Psoas muscle (tissue), 8 donors: ENCODE measurements around the gene UCN2. TPM values are rescaled to one million over a fixed set of nuclear protein-coding genes. Genes with fewer than 3 reads are reported as not detected.

ENCODE experiments used
- ATAC-seq, 4 donors: fragments of 200-7000 bp; cut with Tn5 transposase; one replicate each; pipeline ENCODE4 v1.9.1; 2020; ENCODE audit warnings: moderate library complexity in 3 of 4, mild to moderate bottlenecking in 2 of 4
- DNase-seq, 2 donors: peaks; one replicate each; pipeline ENCODE4 v3.0.0-alpha.2; 2020
- H3K27ac ChIP-seq: fragments of 200-600 bp; one replicate; pipeline ENCODE4 v1.8.0; 2022
- H3K27me3 ChIP-seq, 3 donors: fragments of 200-600 bp in 1 of 3; one replicate each; pipeline versions ENCODE4 v1.6.1 to v1.8.0; 2013 to 2022; ENCODE audit warnings: low read length in 2 of 3, mild to moderate bottlenecking in 2 of 3, moderate library complexity in 1 of 3; ENCODE audit not compliant: insufficient read depth in 3 of 3
- H3K36me3 ChIP-seq, 2 donors: fragments of 200-600 bp in 1 of 2; one replicate each; pipeline versions ENCODE4 v1.6.1 to v1.8.0; 2013 to 2022; ENCODE audit warnings: low read depth in 1 of 2, mild to moderate bottlenecking in 1 of 2, moderate library complexity in 1 of 2; ENCODE audit not compliant: insufficient read depth in 1 of 2
- H3K4me1 ChIP-seq: fragments of 200-600 bp; one replicate; pipeline ENCODE4 v1.8.0; 2022
- H3K4me3 ChIP-seq: fragments of 200-600 bp; one replicate; pipeline ENCODE4 v1.8.0; 2022; ENCODE audit warnings: mild to moderate bottlenecking
- H3K9me3 ChIP-seq: fragments of 200-600 bp; one replicate; pipeline ENCODE4 v1.8.0; 2022
- CTCF ChIP-seq: fragments of 200-600 bp; IDR thresholded peaks from one replicate; pipeline ENCODE4 v1.8.0; 2022; ENCODE audit warnings: antibody characterized with exemption
- WGBS, 3 donors: extraction: QIAGEN DNeasy Blood & Tissue Kit; methylation state at CpG; one replicate each; pipeline versions ENCODE4 v1.1.6 to v1.1.7; 2013; 5-methylcytosine and 5-hydroxymethylcytosine counted together
- intact Hi-C, 2 donors: fragments of 100-400 bp; cut with DNase I; formaldehyde crosslinking; loops; one replicate each; pipeline versions ENCODE4 v1.11.0 to v1.14.2; 2022
- polyA plus RNA-seq, 3 donors: library from polyadenylated mRNA; stranded (reverse); fragments of 200-250 nt; gene quantifications; one replicate each; pipeline ENCODE4 v1.2.3, GENCODE V29; 2013
- total RNA-seq, 4 donors: library from RNA; stranded (reverse); fragmentation: NEBNext Ultra II Directional in 2 of 4; extraction: Animal tissue kit (Norgen Biotek cat#: 25700) in 2 of 4; gene quantifications; one replicate each; pipeline versions ENCODE4 v1.2.1 to v1.2.4, GENCODE V29; 2021 to 2023
- donor health status: healthy with polysubstance abuse.
- donor health status: DM: no; HTN: no; CAD: no; lungs with moderate emphysema.
- donor health status: Bipolar disorder and iron deficiency.
- donor health status: healthy.
- donor health status: DM: yes; HTN: yes; CAD: no.
- donor health status: DM: no; HTN: no; CAD: no.
- donor health status: DM: no; HTN: no; CAD: no.
- donor health status: DM: yes; HTN: yes; CAD: no.

Gene UCN2
- total and polyA plus RNA-seq, 7 donors = 0.12 to 0.32 (median 0.17) TPM; not detected in 4

GRCh38 chr3:48524970-48525369 lies 38.6 kb downstream of the UCN2 start:
- intact Hi-C loops = no loop called here
- Histone ChIP-seq H3K9me3 (no peaks in the 10 kb centered on the region), H3K27me3 (no peaks in the 10 kb centered on the region), H3K27ac (no peak overlapping the region), H3K4me1 (no peaks in the 10 kb centered on the region), H3K36me3 (no peaks in the 10 kb centered on the region), H3K4me3 (no peak overlapping the region)
- ATAC-seq (no peak), DNase-seq (no peak)
- TF ChIP-seq CTCF = no peak
- WGBS, 3 donors = 81 to 89% (median 88%) methylated on average over 9 of the region's 9 CpGs

- TF ChIP-seq CTCF = no peak
- no peaks in the 10 kb centered on the region for H3K27me3 ChIP-seq
- ATAC-seq (no peak), DNase-seq (no peak)
- WGBS, 3 donors = 87 to 94% (median 93%) methylated on average over 6 of the region's 6 CpGs
- no peaks in the 10 kb centered on the region for H3K36me3 ChIP-seq
- intact Hi-C loops = no loop called here
- no peaks in the 10 kb centered on the region for H3K9me3 ChIP-seq
- H3K27ac ChIP-seq = no peak overlapping the region
- no peaks in the 10 kb centered on the region for H3K4me1 ChIP-seq
- H3K4me3 ChIP-seq = no peak overlapping the region
These were observed 41.9 kb downstream of the UCN2 start for GRCh38 chr3:48521635-48522034.

GRCh38 chr3:48519277-48519643 lies 44.3 kb downstream of the UCN2 start:
- no peak for DNase-seq
- no peaks in the 10 kb centered on the region for H3K4me1 ChIP-seq
- no peak overlapping the region for H3K27ac ChIP-seq
- no peak for TF ChIP-seq CTCF
- intact Hi-C loops = no loop called here
- ATAC-seq = no peak
- H3K27me3 ChIP-seq = no peaks in the 10 kb centered on the region
- no peak overlapping the region for H3K4me3 ChIP-seq
- no peaks in the 10 kb centered on the region for H3K9me3 ChIP-seq
- no peaks in the 10 kb centered on the region for H3K36me3 ChIP-seq
- WGBS, 3 donors = 96 to 98% (median 96%) methylated on average over 7 to 9 of the region's 9 CpGs

- intact Hi-C loops = no loop called here
- ATAC-seq (no peak), DNase-seq (no peak)
- Histone ChIP-seq H3K9me3 (no peaks in the 10 kb centered on the region), H3K4me3 (no peak overlapping the region), H3K36me3 (no peaks in the 10 kb centered on the region), H3K27me3 (no peaks in the 10 kb centered on the region), H3K27ac (no peak overlapping the region), H3K4me1 (no peaks in the 10 kb centered on the region)
- TF ChIP-seq CTCF = no peak
- WGBS, 3 donors = 74 to 83% (median 78%) methylated on average over 12 of the region's 12 CpGs
These were observed 44.8 kb downstream of the UCN2 start for GRCh38 chr3:48518638-48519276.

- no peaks in the 10 kb centered on the region for H3K27me3 ChIP-seq
- intact Hi-C loops = no loop called here
- TF ChIP-seq CTCF = no peak
- H3K27ac ChIP-seq = no peak overlapping the region
- H3K36me3 ChIP-seq = no peaks in the 10 kb centered on the region
- no peak for DNase-seq
- H3K4me3 ChIP-seq = no peak overlapping the region
- ATAC-seq = no peak
- WGBS, 3 donors = 86 to 90% (median 88%) methylated on average over 6 of the region's 6 CpGs
- H3K9me3 ChIP-seq = no peaks in the 10 kb centered on the region
- H3K4me1 ChIP-seq = no peaks in the 10 kb centered on the region
These were observed 45.5 kb downstream of the UCN2 start for GRCh38 chr3:48518069-48518468.
